GM19239 (cell line): Measurements from ENCODE around the gene BPIFB6.

Experiments used
- DNase-seq: peaks from one replicate; pipeline ENCODE4 v3.0.0; 2011; ENCODE audit warnings: low spot score; ENCODE audit not compliant: insufficient read length
- FAIRE-seq: peaks from 2 replicates; lab custom pipeline; 2011; peaks lifted over from hg19 to GRCh38; lab: Jason Lieb, UNC

BPIFB6 gene

DNA sequence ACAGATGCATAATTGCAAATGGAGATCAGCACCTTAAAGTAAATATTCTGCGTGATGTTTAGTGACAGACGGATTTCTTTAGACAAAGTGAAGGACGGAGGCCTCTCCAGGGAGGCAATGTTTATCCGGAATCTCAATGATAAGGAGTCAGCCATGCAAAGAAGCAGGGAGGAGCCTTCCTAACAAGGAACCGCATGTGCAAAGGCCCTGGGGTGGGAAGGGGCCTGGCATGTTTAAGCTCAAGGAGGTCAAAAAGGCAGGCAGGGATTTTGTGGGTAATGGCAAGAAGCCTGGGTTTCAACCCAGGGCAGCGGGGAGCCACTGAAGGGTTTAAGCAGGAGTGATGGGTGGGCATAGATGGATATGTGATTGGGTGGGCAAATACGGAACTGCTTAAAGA lies 22.9 kb downstream of the BPIFB6 start:
- DNase-seq, result no peak
- no peak for FAIRE-seq

DNA sequence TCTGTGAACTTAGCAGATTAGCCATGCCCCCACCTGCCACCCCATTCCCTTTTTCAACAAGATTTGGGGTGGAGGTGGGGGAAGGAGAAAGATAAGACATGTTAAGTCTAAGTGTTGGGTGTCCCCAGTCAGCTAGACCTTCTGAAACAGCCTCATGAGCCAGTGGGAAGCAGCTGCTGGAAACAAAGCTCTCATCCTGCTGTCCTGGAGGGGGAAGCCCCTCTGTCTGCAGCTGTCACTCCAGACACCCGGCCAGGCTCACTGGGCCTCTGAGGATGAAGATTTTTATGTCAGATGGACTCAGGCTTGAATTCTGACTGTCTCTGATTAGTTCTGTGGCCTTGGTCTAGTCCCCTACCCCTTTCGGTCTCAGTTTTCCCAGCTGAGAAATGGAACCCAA lies 23.3 kb downstream of the BPIFB6 start:
- no peak for DNase-seq

DNA sequence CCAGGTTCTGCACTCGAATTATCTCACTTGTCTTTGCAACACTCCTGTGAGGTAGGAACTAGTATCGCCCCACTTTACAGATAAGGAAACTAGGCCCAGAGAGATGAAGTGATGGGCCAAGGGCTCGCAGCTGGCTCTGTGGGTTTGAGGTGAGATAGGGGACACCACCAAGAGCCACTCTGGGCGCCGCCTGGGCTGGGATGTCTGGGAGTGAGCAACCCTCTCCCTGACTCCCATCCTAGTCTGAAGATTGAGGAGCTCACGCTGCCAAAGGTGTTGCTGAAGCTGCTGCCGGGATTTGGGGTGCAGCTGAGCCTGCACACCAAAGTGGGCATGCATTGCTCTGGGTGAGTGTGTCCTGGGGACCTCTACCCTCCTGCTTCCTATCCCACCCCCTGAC lies 27.7 kb downstream of the BPIFB6 start:
- no peak for FAIRE-seq

More for the DNA sequence above, 23.3 kb downstream of the BPIFB6 start:
- no peak for FAIRE-seq

DNA sequence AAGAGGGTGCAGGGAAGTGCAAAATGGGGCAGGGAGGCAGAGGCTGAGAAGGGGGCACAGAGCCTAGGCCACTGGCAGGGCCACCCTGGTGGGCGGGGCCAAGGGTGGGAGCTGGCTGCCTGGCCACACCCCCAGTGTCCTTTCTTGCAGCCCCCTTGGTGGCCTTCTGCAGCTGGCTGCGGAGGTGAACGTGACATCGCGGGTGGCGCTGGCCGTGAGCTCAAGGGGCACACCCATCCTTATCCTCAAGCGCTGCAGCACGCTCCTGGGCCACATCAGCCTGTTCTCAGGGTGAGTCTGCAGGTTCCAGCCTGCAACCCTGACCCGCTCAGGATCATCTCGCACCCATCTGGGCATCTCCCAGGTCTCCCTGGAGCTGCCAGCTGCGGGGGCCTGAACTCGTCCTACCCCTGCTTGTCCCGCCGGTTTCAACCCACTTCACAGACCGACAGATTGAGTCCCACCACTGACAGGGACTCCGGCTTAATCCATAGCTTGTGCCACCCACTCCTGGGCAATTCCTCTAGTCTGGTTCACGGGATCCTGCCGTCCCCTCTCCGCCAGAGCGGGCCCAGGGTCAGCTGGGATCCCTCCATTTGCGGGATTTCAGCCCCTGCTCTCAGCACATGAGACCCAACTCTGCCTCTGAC lies 28.4 kb downstream of the BPIFB6 start:
- no peak for DNase-seq
- no peak for FAIRE-seq

More for the DNA sequence above, 27.7 kb downstream of the BPIFB6 start:
- no peak for DNase-seq

DNA sequence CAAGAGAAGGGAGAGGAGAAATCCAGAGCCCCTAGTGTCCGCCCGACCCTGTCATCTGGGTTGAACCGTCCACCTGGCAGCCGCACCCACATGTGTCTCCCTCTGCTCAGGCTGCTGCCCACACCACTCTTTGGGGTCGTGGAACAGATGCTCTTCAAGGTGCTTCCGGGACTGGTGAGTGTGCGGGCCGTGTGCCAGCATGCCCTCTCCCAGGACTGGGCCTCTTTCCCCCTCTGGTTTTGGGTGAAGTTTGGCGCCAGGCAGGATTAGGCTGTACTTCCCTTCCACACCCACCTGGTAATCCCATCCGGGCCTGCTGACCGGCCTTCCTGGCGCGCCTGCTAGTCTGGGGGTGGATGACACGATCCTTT lies 30.2 kb downstream of the BPIFB6 start:
- no peak for DNase-seq
- FAIRE-seq, result no peak

DNA sequence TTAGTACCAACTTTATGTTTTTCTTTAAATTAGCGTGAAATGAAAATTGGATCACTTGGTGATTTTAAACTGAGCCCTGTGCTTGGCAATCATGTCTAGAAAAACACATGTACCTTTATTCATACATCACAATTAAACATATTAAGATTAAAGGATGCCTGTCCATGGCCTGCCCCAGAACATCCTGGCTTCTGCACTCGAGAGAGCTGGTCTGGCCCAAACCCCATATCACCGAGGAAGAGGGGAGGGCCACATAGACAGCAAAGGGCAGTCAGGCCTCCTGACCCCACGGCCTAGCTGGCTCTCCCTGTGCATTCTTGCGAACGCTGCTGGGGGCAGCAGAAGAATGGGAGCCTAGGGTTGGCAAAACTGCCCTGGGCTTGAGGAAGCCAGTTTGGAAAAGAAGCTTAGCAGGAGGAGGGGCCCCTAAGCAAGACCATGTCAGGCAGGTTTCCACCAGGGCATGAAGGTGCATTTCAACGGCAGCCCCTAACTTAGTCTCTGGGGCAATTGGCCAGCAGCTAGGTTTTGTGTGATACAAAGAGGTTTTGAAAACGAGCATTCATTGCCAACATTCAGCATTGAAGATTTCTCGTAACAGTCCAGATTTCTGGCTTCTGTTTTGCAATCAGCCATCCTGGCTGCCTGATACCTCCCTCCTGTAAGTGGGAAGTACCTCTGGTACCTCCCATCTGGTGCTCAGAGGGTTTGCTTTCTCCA lies 30.8 kb downstream of the BPIFB6 start:
- no peak for DNase-seq
- no peak for FAIRE-seq

DNA sequence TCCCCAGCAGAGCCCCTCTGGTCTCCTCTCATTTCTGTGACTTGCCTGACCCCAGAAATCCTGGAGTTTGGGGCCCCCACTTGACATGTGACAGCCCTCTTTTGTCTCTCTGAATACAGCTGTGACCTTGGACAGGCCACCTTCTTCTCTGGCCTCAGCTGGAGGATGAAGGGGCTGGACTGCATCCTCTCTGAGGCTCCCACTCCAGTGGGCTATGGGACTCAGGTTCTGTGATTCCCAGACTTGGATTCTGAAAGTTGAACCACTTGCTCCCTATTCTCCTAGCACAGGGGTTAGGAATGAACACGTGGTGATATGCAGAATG lies 31.3 kb downstream of the BPIFB6 start:
- DNase-seq (no peak), FAIRE-seq (no peak)

DNA sequence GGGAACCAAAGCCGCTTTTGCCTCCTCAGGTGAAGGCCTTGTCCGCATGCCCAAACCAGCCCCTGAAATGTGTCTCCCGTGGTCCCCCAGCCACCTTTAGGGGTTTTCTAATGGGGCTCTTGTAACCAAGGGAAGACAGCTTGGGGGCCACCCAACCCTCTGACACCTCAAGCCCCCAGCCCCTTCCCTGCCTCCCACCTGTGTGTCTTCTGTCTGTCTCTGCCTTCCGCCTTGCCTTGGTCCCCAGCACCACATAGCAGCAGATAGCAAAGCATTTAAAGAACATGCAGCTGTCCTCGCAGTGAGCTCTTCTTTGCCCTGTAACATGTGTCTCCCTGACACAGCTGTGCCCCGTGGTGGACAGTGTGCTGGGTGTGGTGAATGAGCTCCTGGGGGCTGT lies 31.8 kb downstream of the BPIFB6 start:
- FAIRE-seq (no peak), DNase-seq (no peak)

DNA sequence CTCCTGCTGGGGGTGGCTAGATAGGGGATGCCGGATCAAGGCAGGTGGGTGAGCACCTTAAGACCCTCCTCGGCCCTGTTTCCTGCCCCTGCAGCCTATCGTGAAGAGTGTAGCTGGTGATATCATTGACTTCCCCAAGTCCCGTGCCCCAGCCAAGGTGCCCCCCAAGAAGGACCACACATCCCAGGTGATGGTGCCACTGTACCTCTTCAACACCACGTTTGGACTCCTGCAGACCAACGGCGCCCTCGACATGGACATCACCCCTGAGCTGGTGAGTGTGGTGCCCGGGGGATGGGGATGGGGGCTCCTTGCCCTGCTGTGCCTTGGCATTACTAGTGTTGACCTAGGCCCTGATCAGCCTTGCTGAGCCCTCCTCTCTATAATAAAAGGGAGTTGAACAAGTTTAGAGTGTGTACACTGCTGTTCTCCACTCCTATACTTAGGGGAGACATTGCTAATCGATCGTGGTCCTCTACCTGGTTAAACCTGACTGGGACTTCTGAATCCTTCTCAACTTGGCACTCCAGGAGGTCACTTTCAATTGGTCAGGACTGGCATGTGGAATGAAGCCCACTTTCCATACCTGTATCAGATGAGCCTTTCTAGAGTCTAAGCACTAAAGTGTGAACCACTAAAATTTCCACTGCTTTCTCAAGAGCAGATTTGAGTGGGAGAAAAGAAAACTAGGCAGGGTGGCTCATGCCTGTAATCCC lies 33.3 kb downstream of the BPIFB6 start:
- FAIRE-seq (no peak), DNase-seq (no peak)

DNA sequence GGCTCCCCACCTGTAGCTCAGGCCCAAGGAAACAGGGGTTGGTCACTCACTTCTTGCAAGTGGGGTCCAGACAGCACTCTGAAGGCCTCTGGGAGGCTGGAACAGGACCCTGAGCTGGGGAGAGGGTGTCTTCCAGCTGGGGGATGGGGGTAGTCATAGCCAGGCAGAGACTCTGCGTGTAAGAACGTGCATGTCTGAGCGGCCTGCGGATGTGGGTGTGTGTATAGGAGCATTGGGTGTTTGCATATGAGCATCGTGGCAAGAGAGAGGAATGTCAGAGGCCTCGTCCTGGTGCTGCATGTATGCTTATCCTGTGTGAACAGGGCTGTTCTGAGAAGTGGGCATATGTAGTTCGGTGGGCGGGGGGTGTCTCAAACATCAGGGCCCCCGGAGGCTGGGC lies 34.3 kb downstream of the BPIFB6 start:
- DNase-seq, result no peak
- FAIRE-seq, result no peak

DNA sequence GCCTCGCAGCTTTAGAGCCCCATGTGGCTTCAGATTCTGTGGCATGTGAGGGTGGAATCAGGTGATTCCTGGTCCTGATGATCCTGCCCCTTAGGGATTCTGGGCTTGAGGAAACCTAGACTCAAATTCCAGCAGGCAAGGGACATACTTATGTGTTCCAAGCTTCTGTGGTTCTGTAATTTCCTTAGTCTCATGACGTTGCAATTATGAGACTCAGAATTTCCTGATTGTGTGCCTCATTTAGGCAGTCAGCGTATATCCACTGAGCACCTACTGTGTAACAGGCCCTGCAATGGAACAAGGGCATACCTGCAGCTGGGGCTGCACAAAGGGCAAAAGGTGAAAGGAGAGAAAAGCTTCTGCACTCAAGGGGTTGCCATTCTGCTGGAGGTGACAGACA lies 36.4 kb downstream of the BPIFB6 start:
- no peak for DNase-seq
- no peak for FAIRE-seq

DNA sequence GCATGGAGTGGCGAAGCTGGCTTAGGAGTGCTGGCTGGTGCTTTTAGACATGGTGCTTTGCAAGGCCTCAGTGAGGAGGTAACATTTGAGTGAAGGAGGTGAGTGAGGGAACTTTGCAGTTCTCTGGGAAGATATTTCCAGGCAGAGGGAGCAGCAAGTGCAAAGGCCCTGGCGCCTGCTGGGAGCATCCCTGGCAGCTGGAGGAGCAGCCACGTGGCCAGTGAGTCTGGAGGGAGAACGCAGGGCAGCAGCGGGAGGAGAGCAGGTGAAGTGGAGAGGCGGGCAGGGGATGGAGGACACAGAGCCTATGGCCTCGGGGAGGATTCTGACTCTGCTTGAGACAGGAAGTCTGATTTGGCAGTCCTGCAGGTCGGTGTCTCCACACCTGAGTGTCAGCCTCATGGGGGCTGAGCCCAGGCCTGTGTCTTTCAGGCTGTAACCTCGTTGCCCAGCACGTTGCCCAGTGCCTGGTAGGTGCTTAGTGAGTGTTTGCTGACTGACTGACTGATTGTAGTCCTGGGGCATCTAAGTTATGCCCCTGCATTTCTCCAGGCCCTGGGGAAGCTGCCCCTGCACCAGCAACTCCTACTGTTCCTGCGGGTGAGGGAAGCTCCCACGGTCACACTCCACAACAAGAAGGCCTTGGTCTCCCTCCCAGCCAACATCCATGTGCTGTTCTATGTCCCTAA lies 36.9 kb downstream of the BPIFB6 start:
- DNase-seq, result no peak
- FAIRE-seq, result no peak

DNA sequence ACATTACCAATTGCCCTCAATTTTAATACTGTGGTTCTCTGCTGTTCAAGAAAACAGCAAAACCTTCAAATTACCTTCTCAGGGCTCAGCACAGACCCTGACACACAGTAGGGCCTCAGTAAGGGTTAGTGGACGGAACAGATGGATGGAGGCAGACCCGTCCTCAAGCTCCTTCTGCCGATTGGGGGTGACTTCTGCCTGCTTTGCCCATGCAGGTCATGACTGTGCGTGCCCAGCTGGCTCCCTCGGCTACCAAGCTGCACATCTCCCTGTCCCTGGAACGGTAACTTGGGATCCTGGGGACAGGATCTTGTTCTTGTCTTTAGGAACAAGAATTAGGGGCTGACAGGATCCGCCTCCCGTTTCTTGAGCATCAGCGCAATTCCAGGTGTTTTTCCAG lies 38.2 kb downstream of the BPIFB6 start:
- no peak for FAIRE-seq
- DNase-seq, result no peak

DNA sequence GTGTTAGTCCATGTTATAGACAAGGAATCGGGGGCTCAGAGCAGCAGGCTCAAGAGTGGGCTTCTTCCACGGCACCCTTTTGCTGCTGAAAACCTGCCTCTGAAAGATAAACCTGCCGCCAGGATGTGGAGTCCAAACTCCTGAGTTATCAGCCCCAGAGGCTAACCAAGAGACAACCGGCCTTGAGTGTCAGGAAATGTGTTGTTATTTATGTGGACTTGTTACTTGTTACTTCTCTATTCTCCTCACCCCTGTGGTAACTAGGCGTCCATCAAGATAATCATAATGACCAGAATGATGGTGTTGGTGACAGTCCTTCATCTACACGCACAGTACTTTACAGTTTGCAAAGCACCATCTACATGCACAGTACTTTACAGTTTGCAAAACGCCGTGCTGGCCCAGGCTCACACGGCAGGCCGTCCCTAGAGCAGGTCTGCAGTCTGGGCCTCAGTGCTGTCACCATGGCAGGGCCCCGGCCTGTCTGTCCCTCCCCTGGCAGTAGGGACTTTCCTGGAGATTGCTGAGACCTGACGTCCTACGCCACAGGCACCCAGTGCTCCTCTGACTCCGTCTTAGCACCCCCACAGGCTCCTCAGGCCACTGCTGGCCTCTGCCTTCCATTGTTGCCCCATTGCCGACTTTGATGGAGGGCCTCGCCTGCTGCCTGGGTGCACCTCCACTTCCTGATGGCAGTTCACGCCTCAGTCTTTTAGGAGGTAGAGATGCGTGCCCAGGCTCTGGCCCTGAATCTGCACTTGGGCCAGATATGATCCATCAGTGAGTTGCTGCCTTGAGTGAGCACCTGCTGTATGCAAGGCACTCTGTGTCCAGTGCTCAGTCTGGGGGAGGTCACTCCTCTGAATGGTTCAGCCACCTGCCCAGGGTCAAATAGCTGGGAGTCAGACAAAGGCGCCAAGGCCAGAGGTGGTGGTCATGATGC lies 38.9 kb downstream of the BPIFB6 start:
- FAIRE-seq (no peak), DNase-seq (no peak)

DNA sequence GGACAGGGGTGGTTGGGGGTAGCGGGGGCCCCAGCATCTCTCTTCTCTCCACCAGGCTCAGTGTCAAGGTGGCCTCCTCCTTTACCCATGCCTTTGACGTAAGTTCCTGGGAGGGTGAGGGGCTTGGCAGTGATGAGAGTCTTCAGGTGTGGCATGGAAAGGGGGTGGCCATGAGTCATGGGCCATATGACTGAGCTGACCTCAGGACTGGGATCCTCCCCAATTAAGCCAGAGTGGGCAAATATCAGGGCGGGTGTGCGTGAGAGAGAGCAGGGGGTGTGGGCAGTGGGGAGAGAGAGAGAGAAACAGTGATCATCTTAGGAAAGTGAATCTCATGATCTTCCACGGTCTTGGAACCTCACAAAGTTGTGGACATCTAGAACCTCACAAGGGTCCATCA lies 39.8 kb downstream of the BPIFB6 start:
- DNase-seq (no peak), FAIRE-seq (no peak)

DNA sequence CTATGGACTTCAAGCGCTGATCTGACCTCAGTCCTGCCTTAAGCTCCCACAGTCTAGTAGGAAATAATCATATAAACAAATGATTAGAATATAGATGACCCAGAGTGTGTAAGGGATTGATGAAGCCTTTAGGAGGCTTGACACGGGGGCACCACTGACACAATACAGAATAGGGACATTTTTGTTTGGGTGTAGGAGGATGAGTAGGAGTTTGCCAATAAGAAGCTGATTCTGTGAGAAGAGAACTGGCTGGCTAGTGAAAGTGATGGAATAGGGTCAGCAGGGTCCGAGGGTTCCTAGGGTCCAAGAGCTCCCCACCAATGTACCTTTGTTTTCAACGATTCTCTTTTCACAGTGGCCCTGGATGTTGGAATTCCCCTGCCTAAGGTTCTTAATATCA lies 40.9 kb downstream of the BPIFB6 start:
- no peak for FAIRE-seq
- no peak for DNase-seq

DNA sequence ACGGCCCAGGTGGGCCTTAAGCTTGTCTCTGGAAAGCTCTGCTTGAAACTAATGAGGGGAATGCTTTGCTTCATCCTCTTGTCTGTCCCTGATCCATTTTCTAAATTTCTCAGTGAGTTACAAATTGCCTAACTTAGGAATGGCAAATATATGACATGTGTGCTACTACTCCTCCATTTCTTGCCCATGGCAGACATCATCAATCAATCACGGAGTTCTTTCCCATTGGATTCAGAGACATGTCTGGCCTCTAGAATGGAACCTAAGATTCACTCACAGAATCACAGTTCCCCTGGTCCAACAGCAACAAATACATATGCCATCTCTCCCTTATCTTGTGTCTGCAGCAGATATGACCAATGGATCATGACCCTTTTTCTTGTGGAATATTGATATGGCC lies 41.4 kb downstream of the BPIFB6 start:
- no peak for DNase-seq
- FAIRE-seq, result no peak

DNA sequence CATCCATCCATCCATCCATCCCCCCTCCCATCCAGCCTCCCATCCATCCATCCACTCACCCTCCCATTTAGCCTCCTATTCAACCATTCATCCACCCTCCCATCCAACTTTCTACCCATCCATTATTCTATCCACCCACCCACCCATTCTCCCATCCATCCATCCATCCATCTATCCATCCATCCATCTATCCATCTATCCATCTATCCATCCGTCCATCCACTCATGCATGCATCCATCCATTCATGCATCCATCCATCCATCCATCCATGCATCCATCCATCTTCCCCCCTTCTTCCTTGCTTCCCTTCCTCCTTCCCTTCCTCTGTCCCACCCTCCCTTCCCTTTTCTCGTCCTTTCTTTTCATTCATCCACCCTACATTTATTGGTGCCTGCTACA lies 43.2 kb downstream of the BPIFB6 start:
- DNase-seq (no peak), FAIRE-seq (no peak)

DNA sequence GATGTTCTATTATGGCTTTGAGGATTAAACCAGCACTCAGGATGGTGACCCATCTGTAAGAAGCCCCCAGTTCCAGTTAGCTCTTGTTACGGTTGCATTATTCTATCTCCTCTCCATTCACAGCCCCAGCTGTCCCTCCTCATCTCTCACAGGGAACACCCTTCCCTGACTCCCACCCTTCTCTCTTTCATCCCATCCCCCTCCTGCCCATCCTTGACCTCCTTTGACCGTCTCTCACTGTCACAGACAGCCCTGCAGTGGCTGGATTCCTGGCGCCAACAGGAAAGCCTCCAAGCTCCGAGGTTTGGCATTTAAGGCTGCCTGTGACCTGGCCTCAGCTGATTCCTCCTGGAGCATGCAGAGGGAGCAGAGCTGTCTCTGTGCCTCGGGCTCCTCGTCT lies 43.8 kb downstream of the BPIFB6 start:
- no peak for DNase-seq
- no peak for FAIRE-seq
